AG04450 (cell line): ENCODE measurements around the gene OPCML. TPM values are rescaled to one million over a fixed set of nuclear protein-coding genes. Genes with fewer than 3 reads are reported as not detected.
A peak's percentile ranks its signal among the peaks of the same experiment; 100 is the strongest.

Experiments used
- CTCF ChIA-PET: fragments of 300-600, 350-600 bp; formaldehyde crosslinking; extraction: SDS; loops from one replicate; lab custom pipeline; 2022; ENCODE audit warnings: antibody characterized with exemption, inconsistent platforms; lab: Charles Lee
- POLR2A ChIA-PET: fragments of 350-600 bp; formaldehyde crosslinking; extraction: SDS; loops from one replicate; lab custom pipeline; 2021; ENCODE audit warnings: antibody characterized with exemption, inconsistent platforms; lab: Yijun Ruan, JAX
- DNase-seq: peaks from one replicate; pipeline ENCODE4 v3.0.0-alpha.2; 2011; ENCODE audit warnings: low read depth, low spot score
- H3K27ac ChIP-seq: one replicate; pipeline ENCODE4 v1.5.1; 2012; ENCODE audit warnings: low read depth, low read length, control low read depth
- H3K27me3 ChIP-seq: one replicate; pipeline ENCODE4 v1.6.0; 2012; ENCODE audit warnings: low read length; ENCODE audit not compliant: control insufficient read depth, insufficient read depth
- H3K4me3 ChIP-seq: 2 replicates; pipeline ENCODE4 v1.5.1; 2011; ENCODE audit warnings: mild to moderate bottlenecking, low read depth, low read length, control low read depth
- H3K9me3 ChIP-seq: 2 replicates; pipeline ENCODE4 v1.5.1; 2012; ENCODE audit warnings: low read length; ENCODE audit not compliant: control insufficient read depth, insufficient read depth
- polyA plus RNA-seq: library from polyadenylated mRNA; depleted of rRNA; stranded (reverse); fragments of >200 nt; gene quantifications from 2 replicates; pipeline ENCODE4 v1.2.3, GENCODE V29; 2011
- TF ChIP-seq, protein P1 (sequence below): IDR thresholded peaks from 2 replicates; pipeline ENCODE4 v1.5.1; 2011; ENCODE audit warnings: low read depth, low read length, control low read depth, inconsistent platforms

OPCML gene
- polyA plus RNA-seq, 1 experiment: 1.1 TPM

GRCh38 chr11:133064961-133065360 is 467.3 kb downstream of the OPCML start:
- ChIA-PET POLR2A (interaction anchor here (0.7 kb wide), 1 partner anchor 918 kb away, joined by 3 read pairs; no protein-coding TSS in a partner anchor), CTCF (interaction anchor here (0.6 to 2.1 kb wide), 17 partner anchors 9 to 1376 kb away, joined by 3 to 30 read pairs (median 5); no protein-coding TSS in a partner anchor)
- H3K4me3 ChIP-seq: no peak overlapping the region
- H3K27me3 ChIP-seq: peaks cover 4% of the 10 kb centered on the region
- peaks cover 5% of the 10 kb centered on the region; the same call in 1 of the 2 replicates for H3K9me3 ChIP-seq
- TF ChIP-seq, protein P1, sequence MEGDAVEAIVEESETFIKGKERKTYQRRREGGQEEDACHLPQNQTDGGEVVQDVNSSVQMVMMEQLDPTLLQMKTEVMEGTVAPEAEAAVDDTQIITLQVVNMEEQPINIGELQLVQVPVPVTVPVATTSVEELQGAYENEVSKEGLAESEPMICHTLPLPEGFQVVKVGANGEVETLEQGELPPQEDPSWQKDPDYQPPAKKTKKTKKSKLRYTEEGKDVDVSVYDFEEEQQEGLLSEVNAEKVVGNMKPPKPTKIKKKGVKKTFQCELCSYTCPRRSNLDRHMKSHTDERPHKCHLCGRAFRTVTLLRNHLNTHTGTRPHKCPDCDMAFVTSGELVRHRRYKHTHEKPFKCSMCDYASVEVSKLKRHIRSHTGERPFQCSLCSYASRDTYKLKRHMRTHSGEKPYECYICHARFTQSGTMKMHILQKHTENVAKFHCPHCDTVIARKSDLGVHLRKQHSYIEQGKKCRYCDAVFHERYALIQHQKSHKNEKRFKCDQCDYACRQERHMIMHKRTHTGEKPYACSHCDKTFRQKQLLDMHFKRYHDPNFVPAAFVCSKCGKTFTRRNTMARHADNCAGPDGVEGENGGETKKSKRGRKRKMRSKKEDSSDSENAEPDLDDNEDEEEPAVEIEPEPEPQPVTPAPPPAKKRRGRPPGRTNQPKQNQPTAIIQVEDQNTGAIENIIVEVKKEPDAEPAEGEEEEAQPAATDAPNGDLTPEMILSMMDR: no peak
- no peak for DNase-seq
- H3K27ac ChIP-seq: no peak overlapping the region

GRCh38 chr11:133064152-133064877 is 468.0 kb downstream of the OPCML start:
- TF ChIP-seq, protein P1: peak; percentile 79
- ChIA-PET CTCF (interaction anchor here (0.6 to 2.1 kb wide), 28 partner anchors 10 to 1376 kb away, joined by 3 to 30 read pairs (median 3); no protein-coding TSS in a partner anchor), POLR2A (interaction anchor here (0.7 kb wide), 1 partner anchor 917 kb away, joined by 3 read pairs; no protein-coding TSS in a partner anchor)
- DNase-seq: peak; percentile 44
- H3K27ac ChIP-seq: peak overlapping the region; percentile 31
- H3K4me3 ChIP-seq: peak overlapping the region; percentile 67
- H3K9me3 ChIP-seq: peaks cover 5% of the 10 kb centered on the region; the same call in 1 of the 2 replicates
- peaks cover 3% of the 10 kb centered on the region for H3K27me3 ChIP-seq

DNA sequence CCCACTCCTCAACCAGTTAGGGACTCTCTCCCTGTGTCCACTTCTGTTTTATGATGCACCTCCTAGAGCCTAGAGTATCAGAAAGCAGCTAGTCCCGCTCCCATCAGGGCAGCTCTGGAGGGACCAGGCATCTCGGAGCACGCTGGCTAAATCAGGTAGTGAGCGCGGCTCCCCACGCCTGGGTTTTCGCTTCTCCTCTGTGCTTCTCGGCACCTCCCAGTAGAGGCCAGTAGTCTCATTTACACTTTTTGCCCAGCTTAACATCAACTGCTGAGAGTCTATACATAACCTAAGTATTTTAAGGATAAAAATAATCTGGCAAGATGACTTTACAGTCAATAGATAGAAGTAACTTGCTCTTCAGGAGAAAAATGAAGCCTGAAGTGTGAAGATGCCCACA is 473.8 kb downstream of the OPCML start:
- CTCF ChIA-PET: interaction anchor here (1.1 kb wide), 1 partner anchor 20 kb away, joined by 4 read pairs; no protein-coding TSS in a partner anchor
- Histone ChIP-seq H3K9me3 (no peaks in the 10 kb centered on the region), H3K27me3 (peaks cover 3% of the 10 kb centered on the region), H3K4me3 (no peak overlapping the region), H3K27ac (no peak overlapping the region)
- POLR2A ChIA-PET: no interaction called here
- DNase-seq: no peak
- TF ChIP-seq, protein P1: no peak

GRCh38 chr11:133053124-133053776 is 479.1 kb downstream of the OPCML start:
- Histone ChIP-seq H3K9me3 (no peaks in the 10 kb centered on the region), H3K27me3 (peaks cover under 1% of the 10 kb centered on the region), H3K27ac (no peak overlapping the region), H3K4me3 (no peak overlapping the region)
- TF ChIP-seq, protein P1: no peak
- ChIA-PET POLR2A (no interaction called here), CTCF (interaction anchor here (0.7 kb wide), 1 partner anchor 23 kb away, joined by 3 read pairs; no protein-coding TSS in a partner anchor)
- no peak for DNase-seq
